Mammary epithelial cell (primary cell): Measurements from ENCODE around the gene OR1J2.

Experiments
- EZH2 ChIP-seq: IDR thresholded peaks from 2 replicates; pipeline ENCODE4 v1.6.1; 2012; ENCODE audit warnings: low read length, inconsistent platforms, borderline replicate concordance
- TF ChIP-seq, protein P1 (sequence below), 2 donors: IDR thresholded peaks in 1 of 2; conservative IDR thresholded peaks in 1 of 2; 2 replicates each; pipeline ENCODE4 v1.5.1; 2011 to 2012; ENCODE audit warnings: inconsistent platforms in 2 of 2, low read length in 2 of 2, mild to moderate bottlenecking in 2 of 2, control low read depth in 1 of 2, low read depth in 1 of 2; ENCODE audit not compliant: insufficient read depth in 1 of 2; ENCODE audit errors: extremely low read depth in 1 of 2

DNA sequence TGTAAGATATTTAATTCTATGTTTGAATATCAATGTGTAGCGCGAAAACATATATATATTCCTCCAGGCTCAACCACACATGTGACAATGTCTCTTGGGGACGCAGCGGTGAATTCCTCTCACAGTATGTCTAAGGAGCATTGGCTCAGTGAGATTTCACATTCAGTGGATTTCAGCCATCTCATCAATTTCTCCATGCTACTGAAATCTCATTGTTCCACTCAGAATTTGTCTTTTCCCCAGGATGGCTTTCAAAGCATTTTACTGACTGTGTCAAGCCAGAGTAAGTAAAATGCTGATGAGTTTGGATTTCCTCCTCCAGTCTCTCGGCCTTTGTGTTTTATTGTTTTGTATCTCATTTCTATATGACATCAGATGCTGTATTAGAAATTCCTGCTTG lies 31.5 kb upstream of the OR1J2 start:
- TF ChIP-seq, protein P1, sequence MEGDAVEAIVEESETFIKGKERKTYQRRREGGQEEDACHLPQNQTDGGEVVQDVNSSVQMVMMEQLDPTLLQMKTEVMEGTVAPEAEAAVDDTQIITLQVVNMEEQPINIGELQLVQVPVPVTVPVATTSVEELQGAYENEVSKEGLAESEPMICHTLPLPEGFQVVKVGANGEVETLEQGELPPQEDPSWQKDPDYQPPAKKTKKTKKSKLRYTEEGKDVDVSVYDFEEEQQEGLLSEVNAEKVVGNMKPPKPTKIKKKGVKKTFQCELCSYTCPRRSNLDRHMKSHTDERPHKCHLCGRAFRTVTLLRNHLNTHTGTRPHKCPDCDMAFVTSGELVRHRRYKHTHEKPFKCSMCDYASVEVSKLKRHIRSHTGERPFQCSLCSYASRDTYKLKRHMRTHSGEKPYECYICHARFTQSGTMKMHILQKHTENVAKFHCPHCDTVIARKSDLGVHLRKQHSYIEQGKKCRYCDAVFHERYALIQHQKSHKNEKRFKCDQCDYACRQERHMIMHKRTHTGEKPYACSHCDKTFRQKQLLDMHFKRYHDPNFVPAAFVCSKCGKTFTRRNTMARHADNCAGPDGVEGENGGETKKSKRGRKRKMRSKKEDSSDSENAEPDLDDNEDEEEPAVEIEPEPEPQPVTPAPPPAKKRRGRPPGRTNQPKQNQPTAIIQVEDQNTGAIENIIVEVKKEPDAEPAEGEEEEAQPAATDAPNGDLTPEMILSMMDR (conservative IDR thresholded peaks at IDR 0.05 in 1 of 2, IDR thresholded peaks at IDR 0.05 in 1 of 2; ENCODE audit: extremely low read depth in 1 of 2, insufficient read depth in 1 of 2, low read depth in 1 of 2, low read length in 2 of 2), result no peak
- no peak for TF ChIP-seq EZH2
